Hematopoietic multipotent progenitor cell treated with erythropoietin and hydrocortisone succinate and interleukin-3 and kit ligand, for 6 days (in vitro differentiated cells): ENCODE measurements around the gene FTO.
A peak's percentile ranks its signal among the peaks of the same experiment; 100 is the strongest.

Experiments used
- DNase-seq: peaks from one replicate; pipeline ENCODE4 v3.0.0-alpha.2; 2015

Gene FTO

DNA sequence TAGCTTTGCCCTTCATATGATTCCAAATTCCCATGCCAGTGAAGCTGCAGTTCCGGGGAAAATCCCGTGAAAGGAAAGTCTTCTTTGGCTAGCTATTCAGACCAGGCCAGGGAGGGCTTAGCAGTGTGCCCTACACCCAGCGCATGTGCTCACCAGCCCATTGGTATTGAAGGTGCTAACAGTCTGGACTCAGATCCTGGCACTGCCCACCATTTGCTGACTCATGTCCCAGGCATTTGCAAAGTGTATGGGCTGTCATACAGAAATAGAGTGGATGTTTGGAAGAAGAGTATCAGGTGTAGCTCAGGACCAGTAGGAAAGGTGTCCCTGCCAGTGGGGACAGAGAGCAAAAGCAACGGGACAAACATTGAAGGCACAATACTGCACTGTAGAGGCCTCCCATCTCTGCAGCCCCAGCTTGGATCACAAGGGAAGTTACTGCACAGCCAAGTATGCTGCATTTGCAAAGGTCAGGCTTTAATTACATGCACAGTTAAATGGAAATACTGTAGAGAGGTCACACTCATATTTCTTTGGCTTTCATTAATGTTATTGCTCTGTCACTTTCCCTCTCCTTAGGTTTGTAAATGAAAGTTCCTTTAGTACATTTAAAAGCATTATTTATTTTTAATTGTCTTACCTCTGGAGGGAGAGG is 362.6 kb downstream of the FTO start:
- no peak for DNase-seq

DNA sequence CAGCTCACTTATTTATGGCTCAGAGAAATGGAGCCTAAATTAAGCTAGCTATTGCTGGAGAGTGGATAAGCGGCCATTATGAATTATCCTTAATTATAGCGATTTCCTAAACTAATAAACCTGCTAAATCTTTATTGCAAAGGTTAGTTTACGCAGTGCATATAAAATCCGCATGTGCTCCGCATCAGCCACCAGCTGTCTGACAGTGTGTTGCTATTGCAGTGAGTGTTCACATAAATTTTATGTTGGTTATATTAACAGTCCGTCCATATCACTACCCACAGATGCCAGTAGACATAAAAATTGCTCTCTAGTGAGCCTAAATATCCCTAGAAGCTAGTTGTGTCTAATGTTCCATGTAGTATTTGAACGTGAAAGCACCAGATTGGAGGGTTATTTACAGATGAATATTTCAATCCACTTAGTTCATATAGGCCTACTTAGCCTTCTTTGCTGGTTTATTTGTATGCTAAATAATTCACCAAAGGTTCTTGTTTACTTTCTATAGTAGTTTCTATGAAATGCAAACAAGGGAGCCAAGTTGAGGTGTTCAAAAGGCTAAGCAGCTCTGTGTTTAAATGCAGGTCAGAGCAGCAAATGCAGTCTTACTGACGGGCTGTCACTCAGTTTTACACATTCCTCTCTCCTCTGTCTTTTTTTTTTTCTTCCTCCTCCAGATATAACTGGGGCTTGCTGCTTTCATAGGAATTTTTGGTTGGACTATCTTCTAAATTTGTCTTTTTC is 363.5 kb downstream of the FTO start:
- no peak for DNase-seq

DNA sequence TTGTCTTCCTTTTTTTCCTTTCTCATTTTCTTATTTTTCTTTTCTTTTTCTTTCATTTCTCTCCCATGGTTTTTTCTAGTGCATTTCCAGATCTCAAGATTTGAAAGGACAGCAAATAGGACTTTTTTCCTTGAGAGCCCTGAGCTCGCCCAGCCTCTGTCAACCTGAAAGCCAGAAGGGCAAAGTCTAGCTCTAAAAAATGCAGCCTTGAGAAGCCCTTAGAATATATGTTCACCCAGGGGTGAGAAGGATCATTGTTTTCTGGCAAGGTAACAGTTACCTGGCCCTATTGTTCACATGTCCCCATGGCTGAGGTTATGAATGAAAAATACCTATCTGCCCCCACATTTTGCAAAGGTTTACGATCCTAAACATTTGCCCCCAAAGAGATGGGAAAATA is 364.3 kb downstream of the FTO start:
- no peak for DNase-seq

DNA sequence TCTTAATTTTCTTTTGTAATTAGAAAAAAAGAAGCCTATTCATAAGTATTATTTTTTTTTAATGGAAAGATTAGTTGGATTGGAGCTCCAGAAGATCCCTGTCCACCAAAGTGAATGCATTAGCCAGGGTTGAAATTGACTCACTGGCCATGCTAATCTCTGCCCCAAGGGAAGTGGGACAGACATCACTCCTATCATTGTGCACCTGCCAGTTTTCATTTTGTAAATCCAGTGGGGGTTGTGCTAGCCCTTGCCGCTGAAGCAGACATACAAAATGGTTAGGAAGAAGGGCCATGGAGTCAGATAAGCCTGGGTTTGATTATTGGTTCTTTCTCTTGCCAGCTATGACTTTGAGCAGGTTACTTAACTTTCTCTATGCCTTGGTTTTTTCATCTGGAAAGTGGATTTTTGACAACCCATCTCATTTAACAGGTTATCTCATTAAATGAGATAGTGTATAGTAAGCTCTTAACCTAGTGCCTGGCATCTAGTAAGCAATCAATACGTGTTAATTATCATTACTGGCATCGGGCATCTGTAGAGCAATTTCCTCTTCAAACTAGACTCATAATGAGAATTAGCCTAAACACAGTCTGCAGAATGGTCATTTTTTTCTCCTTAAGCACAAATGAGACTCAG is 365.8 kb downstream of the FTO start:
- DNase-seq: no peak

DNA sequence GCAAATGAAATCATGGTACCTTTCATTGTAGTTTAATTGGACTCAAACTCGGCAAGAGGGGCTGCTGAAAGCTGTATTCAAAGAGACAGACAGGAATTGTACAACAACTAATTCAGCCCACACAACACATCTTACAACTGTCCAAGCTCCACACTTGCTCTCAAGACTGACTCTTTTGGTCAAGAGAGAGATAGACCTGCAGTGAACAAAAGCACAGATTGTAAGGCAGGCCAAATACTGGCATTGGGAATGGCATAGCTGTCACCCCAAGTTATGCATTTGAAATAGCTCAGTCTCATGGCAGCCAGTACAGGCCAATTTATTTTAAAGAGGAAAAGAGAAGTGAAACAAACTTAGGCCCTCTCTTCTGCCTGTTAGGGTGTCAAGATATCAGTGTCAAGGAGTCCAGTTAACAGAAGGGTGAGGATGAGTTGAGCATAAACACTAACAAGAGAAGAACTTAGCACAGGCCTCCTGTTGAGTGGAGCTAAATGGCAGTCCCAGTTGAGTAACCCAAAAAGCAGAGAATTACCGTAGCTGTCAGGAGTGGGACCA is 366.9 kb downstream of the FTO start:
- DNase-seq: no peak

GRCh38 chr16:54071514-54071913 is 367.6 kb downstream of the FTO start:
- peak; percentile 9 for DNase-seq

DNA sequence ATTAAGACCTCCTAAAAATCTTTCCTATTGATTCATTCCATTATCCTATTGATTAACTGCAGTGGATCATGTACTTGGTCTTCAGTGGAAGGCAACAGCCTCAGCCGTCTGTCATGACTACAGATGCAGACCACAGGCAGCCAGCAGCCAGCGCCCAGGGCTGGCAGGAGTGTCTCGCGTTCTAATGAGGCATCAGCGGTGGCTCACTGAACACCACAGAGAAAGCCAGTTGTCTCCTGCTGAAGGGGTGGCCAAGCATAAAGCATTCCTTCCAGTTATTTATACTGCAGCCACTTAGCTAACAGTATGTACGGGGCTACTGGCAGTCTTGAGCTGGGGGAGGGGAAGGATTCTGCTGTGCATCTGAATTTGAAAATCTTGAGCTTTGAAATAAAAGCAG is 368.3 kb downstream of the FTO start:
- DNase-seq: no peak

DNA sequence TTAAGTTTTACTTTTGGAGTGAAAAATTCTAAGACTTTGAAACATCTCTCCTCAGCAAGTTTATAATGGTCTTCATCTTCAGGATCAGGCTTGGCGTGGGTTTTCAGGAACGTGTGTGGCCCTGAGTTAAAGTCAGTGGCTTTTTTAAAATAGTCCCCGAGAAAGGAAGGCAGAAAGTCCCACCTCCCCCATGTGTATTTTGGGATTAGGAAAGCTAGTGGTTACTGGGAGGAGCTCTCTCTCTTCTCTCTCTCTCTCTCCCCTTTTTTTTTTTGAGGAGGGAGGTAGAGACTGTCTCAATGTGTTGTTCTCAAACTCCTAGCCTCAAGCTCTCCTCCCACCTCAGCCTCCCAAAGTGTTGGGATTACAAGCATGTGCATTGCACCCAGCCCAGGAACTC is 369.4 kb downstream of the FTO start:
- no peak for DNase-seq

DNA sequence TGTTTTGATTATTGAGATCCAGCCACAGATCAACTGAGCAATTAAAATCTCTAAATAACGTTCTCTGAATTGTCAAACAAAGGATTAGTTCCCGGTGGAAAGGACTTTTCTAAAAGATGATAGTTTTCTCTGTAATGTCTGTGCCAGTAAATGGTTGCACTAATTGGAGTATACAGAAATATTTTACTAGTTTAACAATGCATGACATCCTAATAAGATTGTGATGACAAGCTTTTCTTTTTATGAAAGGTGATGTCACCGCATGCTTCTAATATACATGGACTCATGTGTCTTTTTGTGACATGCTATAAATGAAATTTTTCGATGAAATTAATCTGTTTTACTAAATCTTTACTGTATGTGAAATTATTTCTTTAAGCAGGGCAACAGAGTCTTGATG is 371.5 kb downstream of the FTO start:
- no peak for DNase-seq

DNA sequence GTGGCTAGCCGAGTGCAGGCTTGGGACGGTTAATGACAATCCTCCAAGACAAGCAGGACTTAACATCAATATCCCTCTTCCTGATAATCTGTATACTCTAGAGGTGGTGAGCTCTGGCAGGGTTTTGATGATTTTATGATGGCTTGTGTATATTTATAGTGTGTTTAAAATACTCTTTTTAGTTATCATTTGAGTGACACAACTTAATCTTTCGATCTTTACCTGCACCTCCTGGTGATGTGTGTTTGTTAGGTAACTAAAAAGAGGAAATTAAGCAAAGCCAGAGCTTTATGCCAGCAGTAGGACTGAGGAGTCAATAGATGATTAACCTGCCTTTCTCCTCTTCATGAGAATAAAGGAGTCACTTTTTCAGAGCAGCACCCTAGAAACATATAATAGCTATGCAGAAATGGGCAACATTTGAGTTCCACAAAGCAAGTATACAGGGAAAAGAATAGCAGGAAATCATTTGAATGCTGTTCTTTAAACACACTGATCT is 372.1 kb downstream of the FTO start:
- no peak for DNase-seq

DNA sequence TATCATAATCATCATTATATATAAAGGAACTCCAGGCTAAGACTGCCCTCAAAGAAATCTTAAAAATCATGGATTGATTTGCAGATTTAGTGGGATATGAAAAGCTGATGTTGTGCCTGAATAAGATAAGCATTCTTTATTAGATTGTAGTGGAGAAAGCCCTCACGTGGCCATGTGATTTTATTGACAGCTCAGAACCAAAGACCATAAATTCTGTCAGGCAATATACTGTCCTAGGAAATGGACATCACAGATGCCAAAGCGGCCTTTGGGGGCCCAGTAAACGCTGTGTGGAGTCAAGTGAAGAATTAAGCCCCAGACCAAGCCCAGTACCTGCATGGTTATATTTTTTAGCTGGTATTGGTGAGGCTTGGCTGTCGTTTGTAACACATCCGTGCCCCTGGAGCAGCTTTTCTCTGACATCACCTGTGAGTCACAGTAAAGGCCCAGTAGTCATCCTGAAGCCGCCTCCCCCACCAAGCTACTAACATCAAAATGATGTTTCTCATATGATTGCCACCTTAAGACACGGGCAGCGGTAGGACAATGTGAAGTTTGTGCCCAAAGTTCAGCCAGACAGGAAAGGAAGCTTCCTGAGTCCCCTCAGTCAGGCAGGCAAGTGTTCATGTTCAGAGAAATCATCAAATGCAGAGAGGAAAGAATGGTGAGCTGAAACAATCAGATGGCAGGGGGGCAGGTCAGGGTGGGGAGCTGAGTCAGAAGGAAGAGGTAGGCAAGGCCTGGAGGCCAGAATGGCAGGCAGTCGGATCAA is 373.3 kb downstream of the FTO start:
- DNase-seq: no peak

GRCh38 chr16:54080524-54081008 is 376.6 kb downstream of the FTO start:
- DNase-seq: no peak

DNA sequence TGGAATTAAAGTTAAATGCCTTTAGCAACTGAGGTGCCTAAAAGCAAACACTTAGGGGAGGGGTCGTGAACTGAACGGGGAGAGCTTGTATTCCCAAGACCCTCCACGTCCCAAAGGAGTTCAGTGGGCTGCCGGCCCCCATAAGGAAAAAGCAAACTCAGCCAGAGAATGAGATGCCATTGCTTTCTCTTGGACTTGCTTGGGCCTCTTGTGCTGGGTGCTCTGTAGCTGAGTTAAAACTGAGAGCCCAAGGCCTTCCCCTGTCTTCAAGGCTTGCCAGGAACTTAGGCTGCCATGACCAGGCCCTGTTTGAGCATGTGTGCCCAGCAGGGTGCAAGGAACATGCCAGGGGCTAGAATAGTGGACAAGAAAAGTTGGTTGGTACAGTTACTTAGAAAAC is 382.8 kb downstream of the FTO start:
- no peak for DNase-seq

- DNase-seq: no peak
Observed at GRCh38 chr16:54090602-54091001, 386.6 kb downstream of the FTO start.

DNA sequence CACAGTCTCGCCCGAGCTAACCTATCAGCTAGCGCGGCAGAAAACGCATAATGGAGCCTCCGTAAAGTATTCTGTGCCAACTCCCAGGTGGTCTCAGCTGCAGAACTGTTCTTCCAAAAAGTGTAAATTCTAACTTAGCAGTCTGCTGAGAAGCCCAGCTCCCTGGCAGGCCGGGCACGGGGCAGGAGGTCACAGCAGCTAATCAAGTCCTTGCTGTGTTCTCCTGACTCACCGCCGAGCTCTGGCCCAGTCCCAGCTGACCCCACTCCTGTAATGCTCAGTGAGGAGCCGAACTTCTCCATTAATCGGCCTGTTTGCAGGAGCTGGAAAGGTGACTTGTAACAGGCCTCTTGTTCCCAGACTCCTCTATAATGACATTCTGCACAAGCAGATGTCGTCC is 389.3 kb downstream of the FTO start:
- no peak for DNase-seq

DNA sequence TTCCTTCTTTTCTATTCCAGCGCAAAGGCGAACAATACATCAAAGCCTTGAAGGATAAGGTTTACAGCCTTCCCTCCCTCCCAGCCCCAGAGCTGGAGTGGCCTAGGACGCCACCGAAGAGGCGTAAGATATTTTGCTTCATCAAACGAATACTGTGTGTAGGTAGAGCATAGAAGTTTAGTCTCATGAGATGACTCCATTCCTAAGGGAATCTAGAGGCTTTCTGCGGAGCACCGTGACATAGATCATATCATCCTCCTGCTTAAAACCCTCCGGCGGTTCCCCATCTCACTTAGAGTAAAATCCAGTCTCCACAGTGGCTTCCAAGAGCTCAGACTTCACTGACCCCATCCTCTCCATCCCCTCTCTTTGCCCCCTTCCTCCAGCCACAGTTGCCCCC is 390.7 kb downstream of the FTO start:
- no peak for DNase-seq

- no peak for DNase-seq
Observed at GRCh38 chr16:54096607-54097006, 392.7 kb downstream of the FTO start.

- DNase-seq: no peak
Observed at GRCh38 chr16:54097774-54098173, 393.8 kb downstream of the FTO start.

GRCh38 chr16:54098247-54098646 is 394.3 kb downstream of the FTO start:
- no peak for DNase-seq

DNA sequence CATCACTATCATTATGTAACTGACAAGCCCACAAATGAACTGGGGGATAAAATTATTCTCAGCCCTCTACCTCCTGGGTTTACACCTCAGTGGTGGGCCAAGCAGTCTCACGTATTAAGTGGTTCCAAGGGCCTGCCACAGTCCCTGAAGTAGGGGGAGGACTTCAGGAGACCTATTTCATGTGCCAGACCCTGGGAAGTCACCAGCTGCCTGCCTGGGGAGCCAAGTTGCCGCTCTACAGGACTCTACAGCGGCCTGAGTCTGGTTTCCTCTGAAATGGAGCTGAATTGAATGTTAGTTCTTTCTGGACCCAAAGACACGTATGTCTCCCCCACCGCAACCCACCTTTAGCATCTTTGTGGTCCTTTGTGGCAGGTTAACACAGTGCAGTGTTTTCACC is 395.7 kb downstream of the FTO start:
- no peak for DNase-seq

DNA sequence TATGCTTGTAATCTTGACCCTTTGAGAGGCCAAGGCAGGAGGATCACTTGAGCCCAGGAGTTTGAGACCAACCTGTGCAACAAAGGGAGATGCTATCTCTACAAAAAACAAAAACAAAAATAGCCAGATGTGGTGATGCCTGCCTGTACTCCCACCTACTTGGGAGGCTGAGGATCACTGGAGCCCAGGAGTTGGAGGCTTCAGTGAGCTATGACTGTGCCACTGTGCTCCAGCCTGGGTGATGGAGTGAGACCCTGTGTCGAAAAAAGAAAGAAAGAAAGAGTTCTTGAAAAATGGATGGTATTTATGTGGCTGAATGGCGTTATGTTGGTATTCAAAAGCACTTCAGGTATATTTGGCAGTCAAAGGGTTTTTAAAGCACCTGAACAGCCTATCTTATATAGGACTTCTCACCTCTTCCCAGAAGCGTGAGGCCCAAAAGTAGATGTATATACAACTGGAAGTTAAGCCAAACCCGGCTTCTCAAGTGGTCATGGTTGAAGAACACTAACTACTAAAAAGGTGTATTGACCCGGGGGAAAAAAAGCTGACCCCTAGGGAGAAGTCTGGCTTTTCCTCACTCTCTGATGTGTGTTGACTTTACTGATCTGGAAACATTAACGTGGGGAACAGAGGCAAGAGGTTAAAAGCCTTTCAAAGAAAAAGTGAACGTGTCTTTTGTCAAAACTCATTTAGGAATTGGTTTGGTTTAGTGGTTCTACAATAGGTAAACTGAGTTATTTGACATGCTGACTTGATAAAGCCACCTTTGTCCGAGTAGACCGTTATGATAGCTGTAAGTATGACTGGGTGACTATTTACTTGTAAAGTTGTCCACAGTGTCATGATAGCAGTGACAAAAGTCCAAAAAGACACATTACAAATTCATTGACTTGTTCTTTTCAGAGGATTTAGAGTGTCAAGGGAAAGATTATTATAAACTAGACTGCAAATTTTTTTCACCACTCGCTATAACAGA is 399.2 kb downstream of the FTO start:
- no peak for DNase-seq

GRCh38 chr16:54106057-54106456 is 402.1 kb downstream of the FTO start:
- DNase-seq: no peak
